Endometrium (tissue), 2 donors: ENCODE measurements around the gene PALD1.

Experiments
- FAIRE-seq: peaks from 2 replicates; lab custom pipeline; 2012; peaks lifted over from hg19 to GRCh38; lab: Jason Lieb, UNC
- donor health status: control.
- donor health status: control.

Gene PALD1

GRCh38 chr10:70558295-70558694 is 79.7 kb downstream of the PALD1 start:
- FAIRE-seq = no peak

GRCh38 chr10:70558871-70559810 is 80.6 kb downstream of the PALD1 start:
- no peak for FAIRE-seq

GRCh38 chr10:70559861-70560260 is 81.3 kb downstream of the PALD1 start:
- no peak for FAIRE-seq

- no peak for FAIRE-seq
These were observed 82.0 kb downstream of the PALD1 start for GRCh38 chr10:70560511-70560941.

GRCh38 chr10:70561070-70561469 is 82.5 kb downstream of the PALD1 start:
- FAIRE-seq = no peak

GRCh38 chr10:70561558-70561957 is 83.0 kb downstream of the PALD1 start:
- FAIRE-seq = no peak

GRCh38 chr10:70562036-70562755 is 83.6 kb downstream of the PALD1 start:
- no peak for FAIRE-seq

- no peak for FAIRE-seq
These were observed 84.7 kb downstream of the PALD1 start for GRCh38 chr10:70563230-70563629.

- FAIRE-seq = no peak
These were observed 85.7 kb downstream of the PALD1 start for GRCh38 chr10:70564113-70564725.

- FAIRE-seq = no peak
These were observed 86.4 kb downstream of the PALD1 start for GRCh38 chr10:70564901-70565351.

- FAIRE-seq = no peak
These were observed 87.3 kb downstream of the PALD1 start for GRCh38 chr10:70565556-70566514.

GRCh38 chr10:70566515-70567290 is 88.1 kb downstream of the PALD1 start:
- no peak for FAIRE-seq

- FAIRE-seq = no peak
These were observed 89.0 kb downstream of the PALD1 start for GRCh38 chr10:70567603-70568002.

- FAIRE-seq = no peak
These were observed 89.5 kb downstream of the PALD1 start for GRCh38 chr10:70568113-70568512.

- no peak for FAIRE-seq
These were observed 90.4 kb downstream of the PALD1 start for GRCh38 chr10:70568781-70569495.

GRCh38 chr10:70571236-70571635 is 92.7 kb downstream of the PALD1 start:
- no peak for FAIRE-seq

- no peak for FAIRE-seq
These were observed 93.3 kb downstream of the PALD1 start for GRCh38 chr10:70571636-70572439.

- FAIRE-seq = no peak
These were observed 95.3 kb downstream of the PALD1 start for GRCh38 chr10:70573599-70574506.
